Measurements from ENCODE around the gene SPTLC1.
A peak's percentile ranks its signal among the peaks of the same experiment; 100 is the strongest.
"Not testable (repeated sequence)": the region's sequence is repeated elsewhere in the genome, so short reads cannot be mapped to it uniquely, and the experiment has no call there.

Gene SPTLC1

DNA sequence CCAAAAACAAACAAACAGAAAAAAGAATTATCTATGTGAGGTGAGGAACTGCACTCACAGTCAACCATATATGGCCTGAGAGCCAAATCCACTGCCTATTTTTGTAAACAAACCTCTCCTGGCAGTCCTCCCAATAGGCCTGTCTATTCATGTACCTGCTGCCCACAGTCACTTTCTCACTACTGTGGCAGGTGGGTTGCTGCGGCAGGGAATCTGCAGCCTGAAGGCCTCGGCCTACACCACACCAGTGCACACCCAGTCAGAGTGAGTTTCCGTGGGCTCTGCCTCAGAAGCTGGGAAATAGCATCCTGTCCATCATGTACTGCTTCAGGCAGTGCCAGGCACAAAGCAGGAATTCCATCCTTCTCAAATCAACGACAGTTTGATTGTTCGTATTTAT lies 82.3 kb downstream of the SPTLC1 start:
- DNase-seq (ENCODE audit: low read depth) = no peak

DNA sequence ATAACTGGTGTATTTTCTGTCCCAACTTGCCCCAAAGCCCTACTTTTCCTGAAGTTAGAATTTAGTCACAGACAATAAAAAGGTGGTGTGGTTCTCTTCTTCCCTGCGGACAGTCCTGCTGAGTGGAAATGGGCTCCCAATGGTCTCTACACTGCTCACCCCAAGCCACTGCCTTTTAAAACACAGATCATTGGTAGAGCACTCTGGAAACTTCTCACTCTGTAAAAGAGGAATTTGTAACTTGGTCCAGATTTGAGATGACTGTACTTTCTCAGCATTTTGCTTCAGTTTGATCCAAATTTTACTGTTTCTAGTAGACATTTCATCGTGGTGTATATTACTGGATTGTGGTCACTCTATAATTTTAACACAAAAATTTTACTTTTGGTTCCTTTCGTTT lies 84.8 kb downstream of the SPTLC1 start:
- DNase-seq (ENCODE audit: low read depth) = no peak

DNA sequence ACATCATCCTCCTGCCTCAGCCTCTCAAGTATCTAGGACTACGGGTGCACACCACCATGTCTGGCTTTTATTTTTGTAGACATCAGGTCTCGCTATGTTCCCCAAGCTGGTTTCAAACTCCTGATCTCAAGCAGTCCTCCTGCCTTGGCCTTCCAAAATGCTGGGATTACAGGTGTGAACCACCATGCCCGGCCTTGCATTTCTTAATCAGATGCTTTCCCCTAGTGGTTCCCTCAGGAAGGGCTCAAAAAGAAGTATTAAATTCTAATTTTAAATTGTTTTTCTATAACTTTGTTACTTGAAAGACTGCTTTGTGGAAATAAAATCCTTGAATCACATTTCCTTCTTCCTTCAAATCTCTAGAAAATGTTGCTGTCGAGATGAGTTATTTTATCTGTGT lies 85.7 kb downstream of the SPTLC1 start:
- no peak for DNase-seq (ENCODE audit: low read depth)

DNA sequence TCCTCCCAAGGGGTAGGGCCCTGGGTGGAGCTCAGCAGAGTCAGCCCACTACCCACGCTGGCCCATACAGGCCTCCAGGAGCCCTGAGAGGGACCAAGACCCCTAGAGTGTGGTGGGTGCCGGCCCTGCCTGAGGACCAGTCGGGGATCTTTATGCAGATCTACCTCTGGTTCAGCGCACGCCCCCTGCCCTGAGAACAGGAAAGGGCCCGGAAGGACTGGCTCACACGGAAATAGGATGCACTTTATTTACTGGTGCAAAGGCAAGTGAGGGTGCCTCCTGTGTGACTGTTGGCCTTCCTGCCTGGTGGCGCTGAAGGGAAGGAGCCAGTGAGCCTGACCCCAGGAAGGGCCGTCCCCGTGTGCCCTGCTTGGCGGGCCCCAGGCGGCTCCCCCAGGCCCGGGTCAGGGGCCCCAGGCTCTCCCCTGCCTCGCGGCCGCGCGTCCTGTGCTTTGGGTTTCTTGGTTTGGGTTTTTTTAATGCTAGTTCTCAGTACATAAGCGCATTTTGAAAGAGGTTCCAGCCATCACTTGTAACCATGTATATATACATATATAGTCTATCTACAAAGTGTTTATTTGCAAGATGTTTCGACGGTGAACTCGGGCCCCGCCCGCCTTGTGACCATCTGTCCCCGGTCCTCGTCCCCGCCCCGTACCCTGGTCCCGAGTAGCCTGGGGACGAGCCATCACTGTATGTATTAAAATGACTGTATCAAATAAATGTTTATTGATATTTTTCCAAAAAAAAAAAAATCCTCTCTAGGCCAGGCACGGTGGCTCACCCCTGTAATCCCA lies 88.8 kb downstream of the SPTLC1 start:
- DNase-seq (ENCODE audit: low read depth) = no peak

DNA sequence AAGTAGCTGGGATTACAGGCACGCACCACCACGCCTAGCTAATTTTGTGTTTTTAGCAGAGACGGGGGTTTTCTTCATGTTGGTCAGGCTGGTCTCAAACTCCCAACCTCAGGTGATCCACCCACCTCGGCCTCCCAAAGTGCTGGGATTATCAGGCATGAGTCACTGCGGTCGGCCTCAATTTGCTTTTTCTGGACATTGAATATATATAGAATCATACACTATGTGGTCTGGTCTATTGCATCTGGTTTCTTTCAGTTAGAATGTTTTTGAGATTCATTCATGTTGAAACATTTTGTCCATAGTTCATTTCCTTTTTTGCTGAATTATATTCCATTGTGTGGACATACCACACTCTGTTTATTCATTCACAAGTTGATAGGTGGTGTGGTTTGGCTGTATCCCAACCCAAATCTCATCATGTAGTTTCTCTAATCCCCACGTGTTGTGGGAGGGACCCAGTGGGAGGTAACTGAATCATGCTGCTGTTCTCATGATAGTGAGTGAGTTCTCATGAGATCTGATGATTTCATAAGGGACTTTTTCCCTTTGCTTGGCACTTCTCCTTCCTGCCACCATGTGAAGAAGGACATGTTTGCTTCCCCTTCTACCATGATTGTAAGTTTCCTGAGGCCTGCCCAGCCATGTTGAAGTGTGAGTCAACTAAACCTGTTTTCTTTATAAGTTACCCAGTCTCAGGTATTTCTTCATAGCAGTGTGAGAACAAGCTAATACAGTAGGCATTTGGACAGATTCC lies 93.2 kb downstream of the SPTLC1 start:
- peak; percentile 56 for DNase-seq (ENCODE audit: low read depth)

DNA sequence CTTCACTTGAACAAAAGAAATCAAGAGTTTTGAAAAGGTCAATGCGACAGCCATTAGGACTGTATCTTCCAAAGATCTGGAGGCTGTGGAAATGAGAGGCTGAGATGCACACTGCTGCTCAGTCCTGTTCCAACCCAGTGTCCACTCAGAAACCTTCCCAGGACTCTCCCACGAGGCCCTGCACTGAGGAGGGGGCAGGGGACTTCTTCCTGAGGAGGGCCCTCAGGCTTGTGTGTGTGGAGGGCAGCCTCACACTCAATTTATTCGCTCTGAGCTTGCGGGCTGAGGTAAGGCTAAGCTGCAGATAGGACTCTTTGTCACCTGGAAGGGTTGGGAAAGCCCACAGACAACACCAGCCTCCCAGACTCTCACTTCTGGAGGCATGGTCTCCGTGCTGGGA lies 95.6 kb downstream of the SPTLC1 start:
- no peak for DNase-seq (ENCODE audit: low read depth)

DNA sequence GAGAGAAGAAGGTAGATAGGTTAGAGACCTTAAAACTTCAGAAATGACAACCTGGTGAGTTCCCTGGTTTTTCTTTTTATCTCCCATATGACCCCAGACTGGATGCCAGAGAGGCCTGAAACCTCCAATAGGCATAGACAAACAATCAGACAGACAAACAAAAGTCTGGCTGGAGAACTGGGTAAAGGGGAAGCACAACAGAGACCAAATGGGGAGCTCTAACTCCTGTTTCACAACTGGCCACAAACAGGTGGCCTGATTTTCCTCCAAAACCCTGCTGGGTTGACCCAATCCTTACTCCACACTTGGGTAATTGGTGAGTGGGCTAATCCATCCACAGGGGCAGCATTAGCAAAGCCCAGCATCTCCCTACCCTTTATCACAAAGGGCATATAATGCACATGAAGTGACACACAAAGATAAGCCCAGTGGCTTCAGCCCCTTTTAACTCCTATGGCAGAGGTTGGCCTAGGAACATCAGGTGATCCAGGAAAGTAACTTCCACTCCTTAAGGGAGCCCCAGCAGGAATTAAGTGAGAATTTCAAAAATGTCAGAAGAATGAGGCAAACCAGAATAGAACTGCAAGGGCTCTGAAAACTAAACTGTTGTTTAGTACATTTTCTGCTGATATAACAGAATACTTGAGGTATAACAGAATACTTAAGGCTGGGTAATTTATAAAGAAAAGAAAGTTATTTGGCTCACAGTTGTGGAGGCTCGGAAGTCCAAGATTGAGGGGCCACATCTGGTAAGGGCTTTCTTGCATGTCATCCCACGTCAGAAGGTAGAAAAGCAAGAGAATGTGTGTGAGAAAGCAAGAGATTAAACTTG lies 104.3 kb downstream of the SPTLC1 start:
- peak; percentile 49 for DNase-seq (ENCODE audit: low read depth)

DNA sequence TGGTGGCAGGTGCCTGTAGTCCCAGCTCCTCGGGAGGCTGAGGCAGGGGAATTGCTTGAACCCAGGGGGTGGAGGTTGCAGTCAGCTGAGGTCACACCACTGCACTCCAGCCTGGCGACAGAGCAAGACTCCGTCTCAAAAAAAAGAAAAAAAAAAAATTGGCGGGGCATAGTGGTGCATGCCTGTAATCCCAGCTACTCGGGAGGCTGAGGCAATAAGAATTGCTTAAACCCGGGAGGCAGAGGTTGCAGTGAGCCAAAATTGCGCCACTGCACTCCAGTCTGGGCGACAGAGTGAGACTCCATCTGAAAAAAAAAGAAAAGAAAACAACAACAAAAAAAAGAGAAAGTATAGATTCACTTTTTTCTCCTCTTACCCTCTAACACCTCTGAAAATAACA lies 105.0 kb downstream of the SPTLC1 start:
- peak; percentile 77 for DNase-seq (ENCODE audit: low read depth)

DNA sequence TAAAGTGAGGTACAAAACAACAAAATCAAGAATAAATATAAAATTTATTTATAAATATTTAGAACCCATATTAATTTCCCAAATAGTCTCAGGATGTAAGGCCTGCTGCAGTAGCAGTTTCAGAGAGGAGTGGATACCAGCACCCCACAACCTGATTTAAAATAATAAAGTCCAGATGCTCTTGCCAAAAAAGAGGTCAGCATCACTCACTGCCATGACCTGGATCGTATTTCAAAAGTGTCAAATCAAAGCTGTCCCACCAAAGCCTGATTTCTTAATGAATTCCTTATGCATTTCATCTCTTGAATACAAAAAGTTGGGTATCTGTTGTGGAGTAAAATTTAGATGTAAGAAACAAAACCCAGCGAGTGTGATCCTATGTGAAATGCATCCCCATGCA lies 107.2 kb downstream of the SPTLC1 start:
- DNase-seq (ENCODE audit: low read depth) = peak; percentile 14

DNA sequence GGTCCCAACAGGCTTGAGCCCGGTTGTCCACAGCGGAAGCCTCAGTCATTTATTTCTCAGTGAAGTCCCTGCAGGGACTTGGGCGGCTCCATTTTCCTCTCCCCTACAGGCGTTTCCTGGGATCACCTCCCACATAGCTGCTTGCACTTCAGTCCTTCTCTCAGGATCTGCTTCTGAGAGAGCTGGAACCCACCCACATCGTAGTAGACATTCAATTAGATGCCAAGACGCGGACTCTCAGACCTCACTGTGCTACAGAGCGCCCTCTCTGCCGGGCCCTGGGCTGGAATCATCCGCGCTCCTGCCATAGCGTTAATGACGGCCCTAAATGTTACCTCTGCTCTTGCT lies 111.2 kb downstream of the SPTLC1 start:
- no peak for DNase-seq (ENCODE audit: low read depth)

DNA sequence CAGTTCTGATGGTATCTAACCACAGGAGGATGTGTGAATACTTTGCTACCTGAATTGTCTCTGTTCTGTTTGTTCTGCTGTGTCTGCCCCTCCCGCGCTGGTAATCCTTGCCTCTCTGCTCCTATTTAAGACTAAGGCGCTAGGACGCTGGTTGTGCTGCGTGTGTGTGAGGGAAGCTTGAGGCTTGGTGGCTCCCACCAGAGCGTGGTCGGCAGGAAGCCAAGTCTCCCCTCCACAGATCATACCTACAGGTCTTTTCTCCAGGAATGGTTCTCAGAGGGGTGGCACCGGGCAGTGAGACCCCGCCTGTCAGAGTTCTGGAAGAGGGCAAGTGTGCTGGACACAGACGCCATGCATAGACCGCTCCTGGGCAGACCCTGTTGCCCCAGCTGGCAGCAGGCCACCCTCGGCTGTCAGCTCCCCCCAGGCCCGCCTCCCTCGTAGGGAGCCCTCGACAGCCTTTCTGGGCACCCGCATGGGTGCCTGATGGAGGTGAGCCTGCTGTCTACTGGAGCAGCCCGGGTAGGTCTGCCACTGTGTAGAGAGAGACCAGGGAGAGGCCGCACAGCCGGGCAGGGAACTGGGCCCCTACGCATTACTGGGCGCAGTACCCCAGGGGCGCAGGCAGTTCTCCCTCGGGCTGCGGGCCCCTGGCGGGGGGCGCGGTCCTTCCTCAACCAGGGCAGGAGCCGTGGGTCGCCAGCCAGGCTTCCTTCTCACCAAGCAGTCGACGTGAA lies 111.7 kb downstream of the SPTLC1 start:
- DNase-seq (ENCODE audit: low read depth) = no peak

DNA sequence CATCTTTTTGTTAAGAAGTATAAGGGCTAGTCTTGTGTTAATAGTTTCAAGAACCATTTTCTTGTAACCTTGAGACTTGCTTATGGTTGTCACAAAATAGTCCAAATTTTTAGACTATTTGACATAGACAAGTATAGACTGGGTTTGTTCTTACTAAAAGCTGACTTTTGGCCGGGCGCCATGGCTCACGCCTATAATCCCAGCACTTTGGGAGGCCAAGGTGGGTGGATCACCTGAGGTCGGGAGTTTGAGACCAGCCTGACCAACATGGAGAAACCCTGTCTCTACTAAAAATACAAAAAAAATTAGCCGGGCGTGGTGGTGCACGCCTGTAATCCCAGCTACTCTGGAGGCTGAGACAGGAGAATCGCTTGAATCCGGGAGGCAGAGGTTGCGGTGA lies 113.3 kb downstream of the SPTLC1 start:
- not testable (repeated sequence) for DNase-seq (ENCODE audit: low read depth)

DNA sequence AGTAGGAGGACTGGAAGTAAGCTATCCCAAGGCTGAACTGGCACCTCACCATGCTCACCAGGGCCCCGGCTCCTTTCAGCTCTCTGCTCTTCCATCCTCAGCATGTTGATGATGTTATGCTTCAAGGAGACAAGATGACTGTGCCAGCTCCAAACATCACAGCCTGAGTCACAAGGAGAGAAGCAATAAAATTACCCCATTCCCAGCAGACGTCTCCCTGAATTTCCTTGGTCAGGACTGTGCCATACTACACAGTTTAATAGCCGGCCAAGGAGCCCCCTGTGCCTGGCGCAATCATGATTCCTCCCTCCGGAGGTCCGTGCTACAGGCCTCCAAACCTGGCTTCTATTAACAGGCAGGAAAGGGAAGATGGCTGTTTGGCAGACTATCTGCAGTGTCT lies 114.0 kb downstream of the SPTLC1 start:
- DNase-seq (ENCODE audit: low read depth) = peak; percentile 55

DNA sequence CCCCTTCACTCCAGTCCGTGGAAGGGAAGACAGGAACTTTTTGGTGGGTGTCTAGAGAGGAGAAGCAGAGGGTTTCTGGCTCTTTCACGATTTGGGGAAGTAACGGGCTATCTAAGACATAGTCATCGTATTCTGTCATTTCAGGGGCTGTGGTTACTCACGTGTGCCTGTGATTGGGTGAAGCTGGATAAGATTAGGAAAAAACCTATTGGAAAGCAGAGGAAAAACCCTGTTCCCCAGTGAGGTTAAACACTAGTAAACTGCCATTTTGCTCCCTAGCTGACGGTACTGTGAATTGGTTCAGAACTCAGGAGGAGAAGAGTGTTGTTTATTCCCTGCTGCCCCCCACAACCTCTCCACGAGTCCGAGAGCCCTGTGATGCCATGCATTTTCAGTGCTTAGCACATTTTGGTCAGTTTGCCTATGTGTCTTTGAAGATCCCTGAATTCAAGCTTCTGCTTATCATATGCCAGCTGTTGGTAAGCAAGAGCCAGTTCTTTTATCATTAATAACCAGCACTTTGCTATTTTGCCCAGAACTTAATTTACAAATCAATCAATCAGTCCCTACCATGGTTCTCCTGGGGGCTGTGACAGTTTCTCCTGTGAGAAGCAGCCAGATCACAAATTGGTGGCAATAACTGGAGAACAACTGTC lies 120.1 kb downstream of the SPTLC1 start:
- DNase-seq (ENCODE audit: low read depth) = no peak

DNA sequence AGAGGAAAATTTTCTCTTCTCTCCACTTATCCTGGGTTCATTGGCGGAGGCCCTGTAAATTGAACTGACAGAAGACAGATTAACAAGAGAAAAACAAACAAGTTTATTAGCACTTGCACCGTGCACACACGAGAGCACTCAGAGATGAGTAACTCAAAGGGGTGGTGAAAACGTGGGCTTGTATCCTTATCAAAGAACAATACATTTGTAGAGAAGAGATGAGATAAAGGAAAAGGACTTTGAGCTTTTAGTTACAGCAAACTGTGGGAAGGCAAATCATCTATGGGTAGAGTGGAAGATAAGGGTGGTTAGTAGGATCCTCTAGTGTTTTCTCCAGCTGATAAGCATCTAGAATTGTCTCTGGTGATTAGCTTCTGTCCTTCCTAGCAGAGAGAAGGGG lies 120.8 kb downstream of the SPTLC1 start:
- no peak for DNase-seq (ENCODE audit: low read depth)

DNA sequence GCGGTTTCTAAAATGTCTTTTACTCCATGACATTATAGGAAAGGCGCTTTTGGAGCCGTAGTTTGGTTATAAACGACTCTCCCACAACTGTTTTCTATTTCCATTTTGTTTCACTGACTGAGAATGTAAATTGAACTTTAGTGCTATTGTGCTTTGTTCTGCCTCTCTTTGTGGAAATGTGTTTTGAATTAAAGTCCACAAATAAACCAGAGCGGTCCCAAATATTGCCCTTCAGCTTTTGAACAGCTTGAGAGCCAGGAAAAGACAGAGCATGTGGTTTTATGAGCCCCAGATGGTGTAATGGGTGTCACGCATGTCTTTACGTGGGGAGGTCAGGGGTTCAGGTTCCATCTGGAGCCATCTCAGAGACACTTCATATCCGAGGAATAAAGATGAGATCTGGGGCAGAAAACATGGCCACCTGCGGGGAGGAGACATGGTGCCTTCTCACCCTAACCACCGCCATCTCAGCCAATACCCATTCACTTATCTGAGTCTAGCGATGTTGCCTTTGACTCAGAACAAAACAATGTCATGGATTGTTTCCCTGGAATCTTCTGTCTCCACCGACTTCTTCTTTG lies 122.7 kb downstream of the SPTLC1 start:
- DNase-seq (ENCODE audit: low read depth) = peak; percentile 93

DNA sequence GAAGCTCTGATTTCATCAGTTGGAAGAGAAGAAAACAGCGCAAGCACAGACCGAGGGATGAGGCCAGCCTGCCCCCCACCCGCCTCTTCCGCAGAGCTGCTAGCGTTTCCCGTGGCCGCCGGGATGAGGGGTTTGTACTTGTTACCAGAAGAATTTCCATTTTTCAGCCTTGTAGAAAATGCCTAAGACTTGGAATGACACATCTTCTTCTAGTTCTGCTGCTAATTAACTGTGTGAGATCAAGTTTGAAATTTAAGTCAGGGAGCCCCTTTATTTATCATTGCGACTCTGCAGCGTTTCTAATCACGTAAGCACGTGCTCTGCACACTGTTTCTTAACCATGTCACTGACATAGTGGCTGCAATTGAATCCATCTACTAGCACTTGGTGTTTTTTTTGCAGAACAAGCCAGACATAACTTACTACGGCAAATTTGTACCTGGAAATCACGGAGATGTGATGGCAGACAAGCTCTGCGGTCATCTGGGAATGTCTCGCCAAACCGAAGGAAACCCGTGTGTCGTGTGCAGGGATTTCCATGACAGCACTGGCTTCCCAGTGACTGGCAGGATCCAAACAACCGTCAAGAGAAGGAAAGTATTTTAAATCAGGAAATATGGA lies 123.4 kb downstream of the SPTLC1 start:
- DNase-seq (ENCODE audit: low read depth) = peak; percentile 38

DNA sequence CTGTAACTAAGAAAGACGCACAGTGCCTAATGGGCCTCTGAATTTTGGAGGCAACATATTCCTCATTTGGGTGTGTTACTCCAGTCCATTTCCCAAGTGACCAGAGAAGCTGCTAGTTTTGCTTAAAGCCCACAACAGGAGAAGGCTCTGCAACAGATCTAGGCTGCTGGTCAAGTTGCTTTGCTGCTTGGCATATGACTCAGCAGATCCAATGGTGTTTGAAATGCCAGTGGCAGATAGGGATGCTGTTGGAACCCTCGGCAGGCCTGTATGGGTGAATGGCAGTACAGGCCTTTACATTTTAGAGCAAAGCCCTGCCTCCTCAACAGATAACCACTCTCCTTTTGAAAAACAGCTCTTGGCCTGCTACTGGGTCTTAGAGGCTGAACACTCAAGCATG lies 129.0 kb downstream of the SPTLC1 start:
- no peak for DNase-seq (ENCODE audit: low read depth)

DNA sequence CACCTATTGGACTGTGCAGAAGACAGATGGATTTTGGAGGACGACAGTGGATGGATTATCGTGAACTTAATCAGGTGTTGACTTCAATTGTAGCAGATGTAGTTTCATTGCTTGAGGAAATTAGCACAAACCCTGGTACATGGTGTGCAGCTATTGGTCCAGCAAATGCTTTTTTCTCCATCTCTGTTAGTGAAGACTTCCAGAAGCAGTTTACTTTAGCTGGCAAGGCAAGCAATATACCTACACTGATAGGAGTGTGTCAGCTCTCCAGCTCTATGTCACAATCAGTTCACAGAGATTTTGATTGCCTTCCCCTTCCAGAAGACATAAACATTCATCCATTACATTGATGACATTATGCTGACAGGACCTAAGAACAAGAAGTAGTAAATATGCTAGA lies 129.5 kb downstream of the SPTLC1 start:
- DNase-seq (ENCODE audit: low read depth) = no peak

Measured in fibroblast of gingiva (primary cell).